Nephron progenitor cell (in vitro differentiated cells): Measurements from ENCODE around the gene RNF180.

Source experiments
- DNase-seq: peaks from one replicate; pipeline ENCODE4 v3.0.0; 2021
- H3K27ac Mint-ChIP-seq: 2 replicates; pipeline ENCODE4 v1.8.0; 2021; ENCODE audit warnings: mild to moderate bottlenecking, moderate library complexity, mixed read lengths
- H3K27me3 Mint-ChIP-seq: 2 replicates; pipeline ENCODE4 v1.8.0; 2021; ENCODE audit warnings: mild to moderate bottlenecking, low read depth, mixed read lengths; ENCODE audit not compliant: poor library complexity
- H3K36me3 Mint-ChIP-seq: 2 replicates; pipeline ENCODE4 v1.8.0; 2021; ENCODE audit warnings: low read depth, mixed read lengths
- H3K4me1 Mint-ChIP-seq: 2 replicates; pipeline ENCODE4 v1.8.0; 2021; ENCODE audit warnings: mixed read lengths
- H3K4me3 Mint-ChIP-seq: 2 replicates; pipeline ENCODE4 v1.8.0; 2021; ENCODE audit warnings: mild to moderate bottlenecking, moderate library complexity, mixed read lengths
- H3K9me3 Mint-ChIP-seq: 2 replicates; pipeline ENCODE4 v1.8.0; 2021; ENCODE audit warnings: mild to moderate bottlenecking, moderate library complexity, mixed read lengths
- CTCF ChIP-seq: fragments of 200-600 bp; sonication (generic); IDR thresholded peaks from 2 replicates; pipeline ENCODE4 v1.5.0; 2021; ENCODE audit warnings: antibody characterized with exemption

Gene RNF180

DNA sequence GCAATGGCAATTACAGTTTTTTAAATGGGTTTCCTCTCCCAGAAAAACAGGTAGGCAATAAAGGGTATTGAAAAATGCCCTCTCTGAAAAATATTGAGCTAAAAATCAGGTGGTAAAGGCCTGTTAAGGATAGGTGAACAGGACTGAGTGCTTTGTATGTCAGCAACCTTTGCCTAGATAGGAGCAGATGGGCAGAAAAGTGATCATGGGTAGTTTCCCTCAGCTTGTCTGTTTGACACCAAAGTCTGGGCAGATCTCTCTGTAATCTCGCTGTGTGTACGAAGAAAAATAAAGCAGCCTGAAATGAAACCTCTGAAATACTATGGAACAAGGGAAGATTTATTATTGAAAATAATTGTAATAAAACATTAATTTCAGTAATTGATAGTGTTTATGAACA lies 15.8 kb downstream of the RNF180 start:
- no peak for TF ChIP-seq CTCF
- no peak overlapping the region for H3K27ac Mint-ChIP-seq
- no peaks in the 10 kb centered on the region for H3K27me3 Mint-ChIP-seq
- no peak for DNase-seq
- no peaks in the 10 kb centered on the region for H3K4me1 Mint-ChIP-seq
- no peaks in the 10 kb centered on the region for H3K36me3 Mint-ChIP-seq
- H3K4me3 Mint-ChIP-seq, result no peak overlapping the region
- peaks cover under 1% of the 10 kb centered on the region for H3K9me3 Mint-ChIP-seq

GRCh38 chr5:64183956-64184355 lies 18.3 kb downstream of the RNF180 start:
- TF ChIP-seq CTCF, result no peak
- H3K4me3 Mint-ChIP-seq, result no peak overlapping the region
- H3K27me3 Mint-ChIP-seq, result no peaks in the 10 kb centered on the region
- H3K9me3 Mint-ChIP-seq, result no peaks in the 10 kb centered on the region
- no peak overlapping the region for H3K27ac Mint-ChIP-seq
- no peaks in the 10 kb centered on the region for H3K36me3 Mint-ChIP-seq
- no peak for DNase-seq
- H3K4me1 Mint-ChIP-seq, result no peaks in the 10 kb centered on the region

- no peak overlapping the region for H3K27ac Mint-ChIP-seq
- DNase-seq, result no peak
These were observed 19.2 kb downstream of the RNF180 start for GRCh38 chr5:64184832-64185231.

GRCh38 chr5:64188776-64189175 lies 23.1 kb downstream of the RNF180 start:
- DNase-seq, result no peak
- H3K36me3 Mint-ChIP-seq, result no peaks in the 10 kb centered on the region
- no peaks in the 10 kb centered on the region for H3K9me3 Mint-ChIP-seq
- TF ChIP-seq CTCF, result no peak
- peaks cover 2% of the 10 kb centered on the region for H3K27me3 Mint-ChIP-seq
- no peak overlapping the region for H3K27ac Mint-ChIP-seq
- no peaks in the 10 kb centered on the region for H3K4me1 Mint-ChIP-seq
- H3K4me3 Mint-ChIP-seq, result no peak overlapping the region

More at GRCh38 chr5:64184832-64185231, 19.2 kb downstream of the RNF180 start:
- TF ChIP-seq CTCF, result no peak
- no peaks in the 10 kb centered on the region for H3K27me3 Mint-ChIP-seq
- H3K4me1 Mint-ChIP-seq, result no peaks in the 10 kb centered on the region
- H3K36me3 Mint-ChIP-seq, result no peaks in the 10 kb centered on the region
- no peak overlapping the region for H3K4me3 Mint-ChIP-seq
- H3K9me3 Mint-ChIP-seq, result no peaks in the 10 kb centered on the region

- Mint-ChIP-seq H3K4me1 (no peaks in the 10 kb centered on the region), H3K27ac (no peak overlapping the region), H3K36me3 (no peaks in the 10 kb centered on the region), H3K4me3 (no peak overlapping the region), H3K9me3 (no peaks in the 10 kb centered on the region), H3K27me3 (peaks cover 2% of the 10 kb centered on the region)
- DNase-seq, result no peak
- no peak for TF ChIP-seq CTCF
These were observed 25.1 kb downstream of the RNF180 start for GRCh38 chr5:64190562-64191306.

DNA sequence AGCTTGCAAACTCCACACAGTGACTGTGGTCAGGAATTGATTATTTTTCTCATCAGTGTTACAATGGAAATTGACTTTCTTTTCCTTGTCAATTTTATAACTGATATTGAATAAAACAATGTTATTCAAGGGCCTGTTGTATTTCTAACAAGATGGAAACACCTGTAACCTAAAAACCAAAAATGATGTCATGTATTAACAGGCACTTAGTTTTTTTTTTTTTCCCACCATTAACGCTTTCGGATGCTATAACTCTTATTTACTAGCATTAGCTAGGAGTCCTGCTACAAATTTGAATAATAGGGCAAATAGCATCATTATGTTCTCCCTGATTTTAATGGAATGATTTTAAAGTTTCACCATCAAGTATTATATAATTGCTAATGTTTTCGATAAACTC lies 30.3 kb downstream of the RNF180 start:
- Mint-ChIP-seq H3K27ac (no peak overlapping the region), H3K4me3 (no peak overlapping the region), H3K4me1 (no peaks in the 10 kb centered on the region), H3K9me3 (no peaks in the 10 kb centered on the region), H3K27me3 (no peaks in the 10 kb centered on the region), H3K36me3 (no peaks in the 10 kb centered on the region)
- TF ChIP-seq CTCF, result no peak
- no peak for DNase-seq
